CD4-positive, alpha-beta T cell (primary cell): Measurements from ENCODE around the gene MEI4. TPM values are rescaled to one million over a fixed set of nuclear protein-coding genes. Genes with fewer than 3 reads are reported as not detected.

Experiments used
- ATAC-seq: fragments of 200-7000 bp; cut with Tn5 transposase; one replicate; pipeline ENCODE4 v1.10.0; 2022; ENCODE audit warnings: mild to moderate bottlenecking; ENCODE audit not compliant: poor library complexity
- CTCF ChIA-PET: fragments of 350-600 bp; sonication (Branson Sonifier 250); formaldehyde crosslinking; loops from one replicate; lab custom pipeline; 2021; ENCODE audit warnings: antibody characterized with exemption, inconsistent platforms; lab: Charles Lee
- POLR2A ChIA-PET: fragments of 350-600 bp; sonication (Branson Sonifier 250); formaldehyde crosslinking; loops from one replicate; lab custom pipeline; 2021; ENCODE audit warnings: antibody characterized with exemption, inconsistent platforms; lab: Charles Lee
- DNase-seq, 14 experiments: peaks; one replicate each; pipeline ENCODE4 v3.0.0-alpha.2; 2013 to 2020; ENCODE audit warnings: mixed read lengths in 2 of 14
- H3K27ac ChIP-seq, 2 donors: one replicate each; pipeline versions ENCODE4 v1.5.1 to v1.7.0; 2013; ENCODE audit warnings: low read length in 2 of 2, low read depth in 1 of 2, mild to moderate bottlenecking in 1 of 2
- H3K27me3 ChIP-seq, 2 experiments: 1 replicate in 1 of 2; 2 replicates in 1 of 2; pipeline versions ENCODE4 v1.6.1 to v1.7.0; 2013; ENCODE audit warnings: low read length in 2 of 2, control low read depth in 1 of 2, mild to moderate bottlenecking in 1 of 2, moderate library complexity in 1 of 2; ENCODE audit not compliant: insufficient read depth in 2 of 2, control insufficient read depth in 1 of 2
- H3K36me3 ChIP-seq: one replicate; pipeline ENCODE4 v1.6.1; 2013; ENCODE audit warnings: low read length, control low read depth; ENCODE audit not compliant: insufficient read depth
- H3K4me1 ChIP-seq: one replicate; pipeline ENCODE4 v1.6.1; 2013; ENCODE audit warnings: low read length, control low read depth; ENCODE audit not compliant: insufficient read depth
- H3K4me3 ChIP-seq: one replicate; pipeline ENCODE4 v1.5.1; 2013; ENCODE audit warnings: mild to moderate bottlenecking, low read length, moderate library complexity
- H3K9me3 ChIP-seq, 2 experiments: 1 replicate in 1 of 2; 2 replicates in 1 of 2; pipeline versions ENCODE4 v1.6.1 to v1.7.0; 2013; ENCODE audit warnings: low read length in 2 of 2, mild to moderate bottlenecking in 2 of 2, control low read depth in 1 of 2, moderate library complexity in 1 of 2; ENCODE audit not compliant: control insufficient read depth in 1 of 2, insufficient read depth in 1 of 2
- H3K27ac Mint-ChIP-seq: one replicate; pipeline ENCODE4 v1.8.0; 2020; ENCODE audit warnings: mixed read lengths
- H3K27me3 Mint-ChIP-seq: one replicate; pipeline ENCODE4 v1.8.0; 2021; ENCODE audit warnings: mixed read lengths
- H3K36me3 Mint-ChIP-seq: one replicate; pipeline ENCODE4 v1.8.0; 2021; ENCODE audit warnings: low read depth, mixed read lengths
- H3K4me1 Mint-ChIP-seq: one replicate; pipeline ENCODE4 v1.8.0; 2021; ENCODE audit warnings: low read depth, mixed read lengths
- H3K4me3 Mint-ChIP-seq: one replicate; pipeline ENCODE4 v1.8.0; 2020; ENCODE audit warnings: mild to moderate bottlenecking, mixed read lengths
- H3K9me3 Mint-ChIP-seq: one replicate; pipeline ENCODE4 v1.8.0; 2020; ENCODE audit warnings: mixed read lengths
- intact Hi-C, 2 experiments: fragments of 100-400 bp; cut with DNase I in 1 of 2; cut with micrococcal nuclease in 1 of 2; formaldehyde crosslinking; loops; one replicate each; pipeline versions ENCODE4 v1.15.1 to v1.9.0; 2023 to 2025; cut with DNase I, micrococcal nuclease
- total RNA-seq, 174 experiments: library from RNA in 2 of 174; stranded (reverse) in 2 of 174; gene quantifications; one replicate each; pipeline ENCODE4 v1.2.3 and lab custom pipeline; 2021 to 2026
- TF ChIP-seq, protein P1 (sequence below): fragments of 200-600 bp; IDR thresholded peaks from one replicate; pipeline ENCODE4 v1.8.0; 2022; ENCODE audit warnings: antibody characterized with exemption, mild to moderate bottlenecking

Gene MEI4
- total RNA-seq, 2 experiments from 2014 or later, result not detected

- TF ChIP-seq, protein P1, sequence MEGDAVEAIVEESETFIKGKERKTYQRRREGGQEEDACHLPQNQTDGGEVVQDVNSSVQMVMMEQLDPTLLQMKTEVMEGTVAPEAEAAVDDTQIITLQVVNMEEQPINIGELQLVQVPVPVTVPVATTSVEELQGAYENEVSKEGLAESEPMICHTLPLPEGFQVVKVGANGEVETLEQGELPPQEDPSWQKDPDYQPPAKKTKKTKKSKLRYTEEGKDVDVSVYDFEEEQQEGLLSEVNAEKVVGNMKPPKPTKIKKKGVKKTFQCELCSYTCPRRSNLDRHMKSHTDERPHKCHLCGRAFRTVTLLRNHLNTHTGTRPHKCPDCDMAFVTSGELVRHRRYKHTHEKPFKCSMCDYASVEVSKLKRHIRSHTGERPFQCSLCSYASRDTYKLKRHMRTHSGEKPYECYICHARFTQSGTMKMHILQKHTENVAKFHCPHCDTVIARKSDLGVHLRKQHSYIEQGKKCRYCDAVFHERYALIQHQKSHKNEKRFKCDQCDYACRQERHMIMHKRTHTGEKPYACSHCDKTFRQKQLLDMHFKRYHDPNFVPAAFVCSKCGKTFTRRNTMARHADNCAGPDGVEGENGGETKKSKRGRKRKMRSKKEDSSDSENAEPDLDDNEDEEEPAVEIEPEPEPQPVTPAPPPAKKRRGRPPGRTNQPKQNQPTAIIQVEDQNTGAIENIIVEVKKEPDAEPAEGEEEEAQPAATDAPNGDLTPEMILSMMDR, result no peak
Observed at GRCh38 chr6:77624515-77624914, 28.3 kb upstream of the MEI4 start.

GRCh38 chr6:77626426-77626825, 26.4 kb upstream of the MEI4 start:
- no peak overlapping the region for H3K4me3 ChIP-seq
- CTCF ChIA-PET, result no interaction called here
- no peaks in the 10 kb centered on the region for H3K27me3 ChIP-seq
- Mint-ChIP-seq H3K4me3 (no peak overlapping the region), H3K36me3 (no peaks in the 10 kb centered on the region), H3K4me1 (no peaks in the 10 kb centered on the region), H3K27me3 (no peaks in the 10 kb centered on the region), H3K9me3 (peaks cover 9% of the 10 kb centered on the region), H3K27ac (no peak overlapping the region)
- no peaks in the 10 kb centered on the region for H3K4me1 ChIP-seq
- TF ChIP-seq, protein P1, result no peak
- no peaks in the 10 kb centered on the region for H3K9me3 ChIP-seq
- ATAC-seq (no peak), DNase-seq (no peak)
- intact Hi-C loops, result no loop called here
- no peak overlapping the region for H3K27ac ChIP-seq
- no peaks in the 10 kb centered on the region for H3K36me3 ChIP-seq
- POLR2A ChIA-PET, result no interaction called here

More at GRCh38 chr6:77624515-77624914, 28.3 kb upstream of the MEI4 start:
- no peak overlapping the region for H3K27ac ChIP-seq
- H3K27me3 Mint-ChIP-seq, result no peaks in the 10 kb centered on the region
- H3K36me3 Mint-ChIP-seq, result no peaks in the 10 kb centered on the region
- H3K27ac Mint-ChIP-seq, result no peak overlapping the region
- no peak overlapping the region for H3K4me3 ChIP-seq
- no peaks in the 10 kb centered on the region for H3K36me3 ChIP-seq
- no peak for DNase-seq
- intact Hi-C loops, result no loop called here
- ChIA-PET CTCF (no interaction called here), POLR2A (no interaction called here)
- no peak overlapping the region for H3K4me3 Mint-ChIP-seq
- H3K9me3 Mint-ChIP-seq, result peaks cover 9% of the 10 kb centered on the region
- no peaks in the 10 kb centered on the region for H3K4me1 Mint-ChIP-seq
- H3K9me3 ChIP-seq, result no peaks in the 10 kb centered on the region
- ATAC-seq, result no peak
- no peaks in the 10 kb centered on the region for H3K27me3 ChIP-seq
- no peaks in the 10 kb centered on the region for H3K4me1 ChIP-seq

DNA sequence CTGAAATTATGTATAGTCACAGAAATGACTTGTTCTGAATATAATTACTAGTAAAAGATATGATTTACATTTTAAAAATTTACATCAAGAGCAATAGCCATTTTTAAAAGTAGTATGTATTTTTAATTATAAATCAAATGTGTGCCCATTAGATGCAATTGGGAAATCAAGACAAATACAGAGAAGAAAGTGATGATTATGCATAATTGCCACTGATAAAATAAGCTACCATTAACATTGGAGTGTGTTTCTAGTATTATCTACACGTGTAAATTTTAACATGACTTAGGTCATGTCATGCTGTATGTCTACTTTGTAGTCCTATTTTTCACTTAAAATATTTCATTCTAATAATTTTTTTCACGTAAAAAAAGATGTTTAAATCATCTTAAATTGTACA, 22.8 kb upstream of the MEI4 start:
- Mint-ChIP-seq H3K9me3 (peaks cover 12% of the 10 kb centered on the region), H3K27ac (no peak overlapping the region), H3K4me1 (no peaks in the 10 kb centered on the region), H3K27me3 (no peaks in the 10 kb centered on the region), H3K36me3 (no peaks in the 10 kb centered on the region), H3K4me3 (no peak overlapping the region)
- intact Hi-C loops, result no loop called here
- H3K27me3 ChIP-seq, result no peaks in the 10 kb centered on the region
- no peaks in the 10 kb centered on the region for H3K9me3 ChIP-seq
- no peak for DNase-seq
- ChIA-PET POLR2A (no interaction called here), CTCF (no interaction called here)
- no peak overlapping the region for H3K4me3 ChIP-seq
- H3K27ac ChIP-seq, result no peak overlapping the region
- ATAC-seq, result no peak
- TF ChIP-seq, protein P1, result no peak
- H3K36me3 ChIP-seq, result no peaks in the 10 kb centered on the region
- H3K4me1 ChIP-seq, result no peaks in the 10 kb centered on the region
